HepG2 (cell line): ENCODE data around the gene SEMA3F. TPM values are rescaled to one million over a fixed set of nuclear protein-coding genes. Genes with fewer than 3 reads are reported as not detected.

Source experiments
- ARID5B ChIP-seq: IDR thresholded peaks from 2 replicates; pipeline ENCODE4 v1.4.0; 2020; ENCODE audit warnings: mild to moderate bottlenecking, missing genetic modification reagents
- ATF3 ChIP-seq: sonication (generic); formaldehyde crosslinking; IDR thresholded peaks from 2 replicates; pipeline ENCODE4 v1.4.0; 2020; ENCODE audit warnings: missing genetic modification reagents
- BHLHE40 ChIP-seq: IDR thresholded peaks from 2 replicates; pipeline ENCODE4 v1.6.1; 2011; ENCODE audit warnings: low read length, improper control_type of control experiment
- BRD4 ChIP-seq: sonication (generic); formaldehyde crosslinking; IDR thresholded peaks from 2 replicates; pipeline ENCODE4 v1.4.0; 2020; ENCODE audit warnings: missing genetic modification reagents
- ETV5 ChIP-seq: IDR thresholded peaks from 2 replicates; pipeline ENCODE4 v1.6.1; 2018; ENCODE audit warnings: missing biosample characterization, missing genetic modification reagents, inconsistent platforms, borderline replicate concordance
- GABPB1 ChIP-seq: IDR thresholded peaks from 2 replicates; pipeline ENCODE4 v1.6.1; 2016; ENCODE audit warnings: mild to moderate bottlenecking, missing genetic modification reagents, moderate library complexity, missing compliant biosample characterization
- KDM3A ChIP-seq: IDR thresholded peaks from 2 replicates; pipeline ENCODE4 v1.6.1; 2018; ENCODE audit warnings: low read depth, missing compliant biosample characterization
- MYPOP ChIP-seq: sonication (generic); formaldehyde crosslinking; IDR thresholded peaks from 2 replicates; pipeline ENCODE4 v1.8.1; 2023; ENCODE audit warnings: mild to moderate bottlenecking, moderate library complexity, missing genetic modification reagents
- NFKB2 ChIP-seq: sonication (generic); formaldehyde crosslinking; IDR thresholded peaks from 2 replicates; pipeline ENCODE4 v1.4.0; 2020; ENCODE audit warnings: missing genetic modification reagents, borderline replicate concordance
- NR2F6 ChIP-seq, 2 experiments: IDR thresholded peaks; 2 replicates each; pipeline ENCODE4 v1.6.1; 2016; ENCODE audit warnings: antibody characterized with exemption in 1 of 2, mild to moderate bottlenecking in 1 of 2
- PATZ1 ChIP-seq: sonication (generic); formaldehyde crosslinking; IDR thresholded peaks from 2 replicates; pipeline ENCODE4 v1.4.0; 2020; ENCODE audit warnings: missing genetic modification reagents
- PITX1 ChIP-seq: sonication (generic); formaldehyde crosslinking; IDR thresholded peaks from 2 replicates; pipeline ENCODE4 v1.5.1; 2020; ENCODE audit warnings: mild to moderate bottlenecking, missing genetic modification reagents
- RFXAP ChIP-seq: sonication (generic); formaldehyde crosslinking; IDR thresholded peaks from 2 replicates; pipeline ENCODE4 v1.4.0; 2020; ENCODE audit warnings: missing genetic modification reagents, borderline replicate concordance
- SAP130 ChIP-seq: IDR thresholded peaks from 2 replicates; pipeline ENCODE4 v1.6.1; 2016; ENCODE audit warnings: low read depth
- ZBTB38 ChIP-seq: sonication (generic); formaldehyde crosslinking; IDR thresholded peaks from 2 replicates; pipeline ENCODE4 v1.5.1; 2020; ENCODE audit warnings: mild to moderate bottlenecking, missing genetic modification reagents
- ZFP62 ChIP-seq: sonication (generic); formaldehyde crosslinking; IDR thresholded peaks from 2 replicates; pipeline ENCODE4 v1.4.0; 2020; ENCODE audit warnings: missing genetic modification reagents
- ZNF276 ChIP-seq: sonication (generic); formaldehyde crosslinking; IDR thresholded peaks from 2 replicates; pipeline ENCODE4 v1.4.0; 2020; ENCODE audit warnings: mild to moderate bottlenecking, low read depth, missing genetic modification reagents
- polyA plus RNA-seq, 8 experiments: library from polyadenylated mRNA; depleted of rRNA in 3 of 8; stranded (reverse) in 7 of 8; unstranded in 1 of 8; fragments of >200 nt; fragmentation: Illumina TruSeq in 4 of 8; extraction: Trizol in 4 of 8; gene quantifications; 2 replicates each; pipeline versions ENCODE4 v1.2.1 to v1.2.3, GENCODE V29; 2011 to 2016; ENCODE audit warnings: low read depth in 4 of 8, missing spikeins in 1 of 8, mixed read lengths in 1 of 8; ENCODE audit not compliant: insufficient read depth in 1 of 8
- total RNA-seq, 5 experiments: library from RNA; depleted of rRNA; stranded (reverse); fragments of >200 nt; fragmentation: Illumina TruSeq; extraction: Trizol; gene quantifications; 2 replicates each; pipeline ENCODE4 v1.2.3, GENCODE V29; 2016; ENCODE audit warnings: low read depth in 1 of 5

The SEMA3F gene
- total and polyA plus RNA-seq, 2 of the 13 experiments (the other 11 are each of a cell fraction or from before 2014, with no cell fraction given), result 7.6 to 17.2 TPM

GRCh38 chr3:50170689-50171088 is 15.6 kb downstream of the SEMA3F start (continued):
- TF ChIP-seq ZBTB38 (CRISPR knock-in tag), result 0 out of 2 replicates have a peak, but pooled peaks have one; percentile 45
- 0 out of 2 replicates have a peak, but pooled peaks have one; percentile 45 for TF ChIP-seq NFKB2 (CRISPR knock-in tag)
- TF ChIP-seq KDM3A, result no peak
- 0 out of 2 replicates have a peak, but pooled peaks have one; percentile 34 for TF ChIP-seq BRD4 (CRISPR knock-in tag)
- peak; percentile 18; the same call in 1 of the 2 replicates for TF ChIP-seq ARID5B (CRISPR knock-in tag)
- TF ChIP-seq GABPB1, result peak; percentile 61
- peak; percentile 23; the same call in 1 of the 2 replicates for TF ChIP-seq ATF3 (CRISPR knock-in tag)
- no peak for TF ChIP-seq NR2F6 (IDR thresholded peaks at IDR 0.05)
- peak; percentile 36; the same call in 1 of the 2 replicates for TF ChIP-seq NR2F6 (CRISPR knock-in tag; IDR thresholded peaks at IDR 0.05)
- 0 out of 2 replicates have a peak, but pooled peaks have one; percentile 19 for TF ChIP-seq PITX1 (CRISPR knock-in tag)
- 0 out of 2 replicates have a peak, but pooled peaks have one; percentile 24 for TF ChIP-seq SAP130
- TF ChIP-seq PATZ1, result peak; percentile 43; the same call in 1 of the 2 replicates
- TF ChIP-seq ETV5 (CRISPR knock-in tag), result peak; percentile 50; the same call in 1 of the 2 replicates
- no peak for TF ChIP-seq RFXAP (CRISPR knock-in tag)
- TF ChIP-seq ZFP62 (CRISPR knock-in tag), result no peak
- peak; percentile 32; the same call in 1 of the 2 replicates for TF ChIP-seq BHLHE40
- 0 out of 2 replicates have a peak, but pooled peaks have one; percentile 5 for TF ChIP-seq ZNF276 (CRISPR knock-in tag)
- no peak for TF ChIP-seq MYPOP
